Retinal pigment epithelial cell (primary cell): ENCODE results near the gene ADGRG1.
"Not testable (repeated sequence)": the region's sequence is repeated elsewhere in the genome, so short reads cannot be mapped to it uniquely, and the experiment has no call there.

Source experiments
- DNase-seq: peaks from one replicate; pipeline ENCODE4 v3.0.0-alpha.2; 2010; ENCODE audit warnings: low read depth
- H3K4me3 ChIP-seq: 2 replicates; pipeline ENCODE4 v1.5.1; 2011; ENCODE audit warnings: mild to moderate bottlenecking, low read length, control low read depth, moderate library complexity
- TF ChIP-seq, protein P1 (sequence below): conservative IDR thresholded peaks from 2 replicates; pipeline ENCODE4 v1.5.1; 2011; ENCODE audit warnings: low read depth, low read length, control low read depth, inconsistent platforms

Gene ADGRG1

DNA sequence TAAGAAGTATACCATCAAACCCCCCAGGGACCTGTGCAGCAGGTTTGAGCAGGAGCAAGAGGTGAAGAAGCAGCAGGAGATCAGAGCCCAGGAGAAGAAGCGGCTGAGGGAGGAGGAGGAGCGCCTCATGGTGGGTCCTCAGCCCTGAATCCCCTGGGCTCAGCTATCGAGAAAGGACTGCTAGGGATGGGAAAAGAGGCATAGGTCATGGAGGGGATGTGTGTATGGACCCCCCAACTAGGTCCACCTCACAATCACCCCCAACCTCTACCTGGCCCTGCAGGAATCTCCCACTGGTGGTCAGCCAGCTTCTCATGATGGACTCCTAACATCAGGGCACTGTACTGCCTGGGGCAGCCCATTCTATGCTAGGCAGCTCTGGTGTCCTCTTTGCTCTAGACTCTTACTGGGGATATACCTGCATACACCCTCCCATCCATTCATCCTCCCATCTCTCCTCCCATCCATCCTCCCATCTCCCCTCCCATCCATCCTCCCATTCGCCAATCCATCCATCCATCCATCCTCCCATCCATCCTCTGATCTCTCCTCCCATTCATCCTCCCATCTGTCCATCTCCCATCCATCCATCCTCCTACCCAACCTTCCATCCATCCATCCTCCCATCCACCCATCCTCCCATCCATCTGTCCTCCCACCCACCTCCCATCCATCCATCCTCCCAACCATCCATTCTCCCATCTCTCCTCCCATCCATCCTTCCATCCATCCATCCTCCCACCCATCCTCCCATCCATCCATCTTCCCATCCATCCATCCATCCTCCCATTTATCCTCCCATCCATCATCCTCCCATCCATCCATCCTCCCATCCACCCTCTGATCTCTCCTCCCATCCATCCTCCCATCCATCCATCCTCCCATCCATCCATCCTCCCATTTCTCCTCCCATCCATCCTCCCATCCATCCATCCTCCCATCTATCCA, 76.7 kb downstream of the ADGRG1 start:
- DNase-seq, result no peak
- TF ChIP-seq, protein P1, sequence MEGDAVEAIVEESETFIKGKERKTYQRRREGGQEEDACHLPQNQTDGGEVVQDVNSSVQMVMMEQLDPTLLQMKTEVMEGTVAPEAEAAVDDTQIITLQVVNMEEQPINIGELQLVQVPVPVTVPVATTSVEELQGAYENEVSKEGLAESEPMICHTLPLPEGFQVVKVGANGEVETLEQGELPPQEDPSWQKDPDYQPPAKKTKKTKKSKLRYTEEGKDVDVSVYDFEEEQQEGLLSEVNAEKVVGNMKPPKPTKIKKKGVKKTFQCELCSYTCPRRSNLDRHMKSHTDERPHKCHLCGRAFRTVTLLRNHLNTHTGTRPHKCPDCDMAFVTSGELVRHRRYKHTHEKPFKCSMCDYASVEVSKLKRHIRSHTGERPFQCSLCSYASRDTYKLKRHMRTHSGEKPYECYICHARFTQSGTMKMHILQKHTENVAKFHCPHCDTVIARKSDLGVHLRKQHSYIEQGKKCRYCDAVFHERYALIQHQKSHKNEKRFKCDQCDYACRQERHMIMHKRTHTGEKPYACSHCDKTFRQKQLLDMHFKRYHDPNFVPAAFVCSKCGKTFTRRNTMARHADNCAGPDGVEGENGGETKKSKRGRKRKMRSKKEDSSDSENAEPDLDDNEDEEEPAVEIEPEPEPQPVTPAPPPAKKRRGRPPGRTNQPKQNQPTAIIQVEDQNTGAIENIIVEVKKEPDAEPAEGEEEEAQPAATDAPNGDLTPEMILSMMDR, result no peak
- H3K4me3 ChIP-seq, result no peak overlapping the region

DNA sequence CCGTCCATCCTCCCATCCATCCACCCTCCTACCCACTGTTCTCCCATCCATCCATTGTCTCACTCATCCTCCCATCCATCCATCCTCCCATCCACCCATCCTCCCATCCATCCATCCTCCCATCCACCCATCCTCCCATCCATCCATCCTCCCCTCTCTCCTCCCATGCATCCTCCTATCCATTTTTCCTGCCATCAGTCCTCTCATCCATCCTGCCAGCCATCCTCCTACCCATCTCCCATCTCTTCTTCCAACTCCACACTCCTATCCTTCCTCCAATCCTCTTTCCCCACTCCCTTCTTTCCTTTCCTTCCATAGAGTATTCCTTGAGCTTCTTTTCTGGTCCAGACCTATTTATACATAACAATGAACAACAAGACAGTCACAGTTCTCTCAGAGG, 78.3 kb downstream of the ADGRG1 start:
- H3K4me3 ChIP-seq, result no peak overlapping the region
- TF ChIP-seq, protein P1, result no peak
- DNase-seq, result no peak

DNA sequence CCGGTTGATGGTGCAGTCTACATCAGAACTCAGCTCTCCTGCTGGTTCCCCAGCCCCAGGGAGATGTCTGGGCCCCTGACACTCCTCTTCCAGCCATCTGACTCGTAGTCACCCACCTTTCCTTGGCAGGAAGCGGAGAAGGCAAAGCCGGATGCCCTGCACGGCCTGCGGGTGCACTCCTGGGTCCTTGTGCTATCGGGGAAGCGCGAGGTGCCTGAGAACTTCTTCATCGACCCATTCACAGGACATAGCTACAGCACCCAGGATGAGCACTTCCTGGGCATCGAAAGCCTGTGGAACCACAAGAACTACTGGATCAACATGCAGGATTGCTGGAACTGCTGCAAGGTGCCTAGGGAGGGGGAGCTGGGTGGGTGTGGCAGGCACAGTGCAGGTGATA, 78.9 kb downstream of the ADGRG1 start:
- DNase-seq, result no peak
- TF ChIP-seq, protein P1, result no peak
- no peak overlapping the region for H3K4me3 ChIP-seq

DNA sequence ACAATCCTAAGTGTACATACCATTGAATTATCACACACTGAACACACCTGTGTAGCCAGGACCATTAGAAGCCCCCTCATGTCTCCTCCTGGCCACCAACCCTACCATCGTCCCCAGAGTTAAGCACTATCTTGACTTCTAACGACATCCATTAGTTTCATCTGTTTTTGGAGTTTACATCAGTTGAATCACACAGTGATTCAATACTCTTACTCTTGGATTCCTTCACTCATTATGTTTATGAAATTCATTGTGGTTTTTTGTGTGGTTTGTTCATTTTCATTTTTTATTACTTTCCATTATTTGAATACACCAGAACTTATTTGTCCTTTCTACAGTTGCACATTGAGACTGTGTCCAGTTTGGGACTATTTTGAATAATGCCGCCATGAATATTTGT, 79.7 kb downstream of the ADGRG1 start:
- TF ChIP-seq, protein P1, result no peak
- H3K4me3 ChIP-seq, result no peak overlapping the region
- no peak for DNase-seq

DNA sequence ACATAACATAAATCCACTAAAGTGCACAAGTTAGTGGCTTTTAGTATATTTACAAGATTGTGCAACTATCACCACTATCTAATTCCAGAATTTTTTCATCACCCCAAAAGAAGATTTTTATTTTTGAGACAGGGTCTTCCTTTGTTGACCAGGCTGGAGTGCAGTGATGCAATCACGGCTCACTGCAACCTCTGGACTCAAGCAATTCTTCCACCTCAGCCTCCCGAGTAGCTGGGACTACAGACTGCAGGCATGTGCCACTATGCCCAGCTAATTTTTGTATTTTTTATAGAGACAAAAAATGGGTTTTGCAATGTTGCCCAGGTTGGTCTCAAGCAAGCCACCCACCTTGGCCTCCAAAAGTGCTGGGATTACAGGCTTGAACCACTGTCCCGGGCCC, 81.2 kb downstream of the ADGRG1 start:
- no peak overlapping the region for H3K4me3 ChIP-seq
- TF ChIP-seq, protein P1, result no peak
- no peak for DNase-seq

DNA sequence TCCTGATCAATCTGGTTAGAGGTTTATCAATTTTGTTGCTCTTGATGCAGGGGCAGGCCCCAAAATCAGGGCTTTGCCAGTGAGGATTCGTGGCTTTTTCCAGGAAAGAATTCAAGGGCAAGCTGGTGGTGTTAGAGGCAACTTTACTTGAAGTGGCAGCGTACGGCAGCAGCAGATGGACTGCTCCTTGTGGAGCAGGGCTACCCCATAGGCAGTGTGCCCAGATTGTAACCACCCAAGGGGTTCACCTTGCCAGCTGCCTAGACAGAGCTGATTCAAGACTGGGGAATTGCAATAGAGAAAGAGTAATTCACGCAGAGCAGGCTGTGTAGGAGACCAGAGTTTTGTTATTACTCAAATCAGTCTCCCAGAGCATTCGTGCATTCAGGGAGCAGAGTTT, 82.9 kb downstream of the ADGRG1 start:
- TF ChIP-seq, protein P1, result no peak
- H3K4me3 ChIP-seq, result no peak overlapping the region
- no peak for DNase-seq

DNA sequence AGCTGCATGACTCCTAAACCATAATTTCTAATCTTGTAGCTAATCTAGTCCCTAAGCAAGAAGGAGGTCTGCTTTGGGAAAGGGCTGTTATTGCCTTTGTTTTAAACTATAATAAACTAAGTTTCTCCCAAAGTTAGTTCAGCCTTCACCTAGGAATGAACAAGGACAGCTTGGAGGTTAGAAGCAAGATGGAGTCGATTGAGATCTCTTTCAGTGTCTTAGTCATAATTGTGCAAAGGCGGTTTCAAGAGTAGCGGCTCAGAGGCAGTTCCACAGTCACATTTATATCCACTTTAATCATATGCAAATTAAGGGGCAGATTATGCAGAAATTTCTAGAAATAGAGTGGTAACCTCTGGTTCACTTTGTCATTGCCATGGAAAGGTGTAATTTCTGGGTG, 83.6 kb downstream of the ADGRG1 start:
- TF ChIP-seq, protein P1, result no peak
- H3K4me3 ChIP-seq, result no peak overlapping the region
- no peak for DNase-seq

DNA sequence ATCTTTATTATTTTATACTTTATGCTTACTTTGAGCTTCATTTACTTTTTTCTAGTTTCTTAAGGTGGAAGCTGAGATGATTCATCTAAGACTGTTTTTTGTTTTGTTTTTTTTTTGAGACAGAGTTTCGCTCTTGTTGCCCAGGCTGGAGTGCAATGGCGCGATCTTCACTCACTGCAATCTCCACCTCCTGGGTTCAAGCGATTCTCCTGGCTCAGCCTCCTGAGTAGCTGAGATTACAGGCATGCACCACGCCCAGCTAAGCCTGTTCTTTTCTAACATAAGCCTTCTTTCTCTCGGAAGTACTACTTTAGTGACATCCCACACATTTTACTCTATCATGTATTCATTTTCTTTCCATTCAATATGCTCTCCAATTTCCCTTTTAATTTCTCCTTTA, 84.1 kb downstream of the ADGRG1 start:
- not testable (repeated sequence) for DNase-seq, H3K4me3 ChIP-seq
